ENCODE results near the gene LY6G6F. TPM values are rescaled to one million over a fixed set of nuclear protein-coding genes. Genes with fewer than 3 reads are reported as not detected.
A peak's percentile ranks its signal among the peaks of the same experiment; 100 is the strongest.

The LY6G6F gene
- total and polyA plus RNA-seq, 2 donors (not counting 3 experiments of a cell fraction or from before 2014, with no cell fraction given): not detected

GRCh38 chr6:31737315-31737990 is 30.8 kb downstream of the LY6G6F start:
- dilution Hi-C loops (cut with MboI; ENCODE audit: extremely low pct_ligation_motif_present, low sequenced_read_pairs): no loop called here
- H2AFZ ChIP-seq (ENCODE audit: low read depth, low read length): no peak overlapping the region
- peaks cover 40% of the 10 kb centered on the region for H3K4me1 ChIP-seq (ENCODE audit: control insufficient read depth, extremely low read depth, insufficient read depth, low read length)
- no peaks in the 10 kb centered on the region for H4K20me1 ChIP-seq (replicated peaks; ENCODE audit: control insufficient read depth, extremely low read depth, insufficient read depth, low read length)
- ChIA-PET POLR2A (interaction anchor here (0.6 to 3.2 kb wide), 5 partner anchors 26 to 90 kb away, joined by 3 to 19 read pairs (median 7); partner anchors contain the start of genes HSPA1A, HSPA1B and HSPA1L), CTCF (interaction anchor here (0.6 to 6.0 kb wide), 16 partner anchors 8 to 93 kb away, joined by 3 to 55 read pairs (median 4); partner anchors contain the start of genes BAG6, DDAH2, HSPA1B and LY6G5B)
- H3K79me2 ChIP-seq (ENCODE audit: control insufficient read depth, insufficient read depth, low read length): peaks cover 42% of the 10 kb centered on the region
- H3K4me3 ChIP-seq (replicated peaks in 1 of 3; ENCODE audit: insufficient read depth in 1 of 3, low read depth in 1 of 3, low read length in 3 of 3): peak overlapping the region in 2 of 3 experiments; percentile 6 to 56
- no peaks in the 10 kb centered on the region for H3K27me3 ChIP-seq (ENCODE audit: control insufficient read depth in 2 of 2, insufficient read depth in 2 of 2, low read length in 2 of 2)
- peak overlapping the region; percentile 94 for H3K27ac ChIP-seq (ENCODE audit: insufficient read depth, low read depth, low read length)
- peak overlapping the region; percentile 80 for H3K9ac ChIP-seq (replicated peaks; ENCODE audit: extremely low read depth, insufficient read depth, low read length)
- TF ChIP-seq MAX (IDR thresholded peaks at IDR 0.05; ENCODE audit: insufficient read depth, insufficient read length) (no peak), POLR2AphosphoS5 (IDR thresholded peaks at IDR 0.05; ENCODE audit: insufficient read depth, low read depth, low read length) (no peak), EZH2 (IDR thresholded peaks at IDR 0.05; ENCODE audit: borderline replicate concordance, low read depth, low read length, severe bottlenecking) (no peak), CTCF (IDR thresholded peaks at IDR 0.05; ENCODE audit: extremely low read depth in 1 of 2, insufficient read depth in 1 of 2, low read depth in 1 of 2, low read length in 2 of 2) (no peak), MYC (IDR thresholded peaks at IDR 0.05; ENCODE audit: low read depth, low read length) (no peak), FOS (IDR thresholded peaks at IDR 0.05; ENCODE audit: borderline replicate concordance, insufficient read depth, low read length) (no peak), JUN (IDR thresholded peaks at IDR 0.05; ENCODE audit: borderline replicate concordance, insufficient read depth, insufficient read length, low read depth) (no peak)
- FAIRE-seq: no peak
- BruUV-seq (replicated peaks): TSS peak; percentile 1
- intact Hi-C loops (cut with micrococcal nuclease): loop anchor here (10.0 kb wide), 1 partner anchor 193 kb away; the partner anchor contains the start of genes ATP6V1G2, DDX39B and NFKBIL1
- H3K9me3 ChIP-seq (replicated peaks; ENCODE audit: control insufficient read depth, insufficient read depth, low read length): no peaks in the 10 kb centered on the region
- H3K9me1 ChIP-seq (replicated peaks; ENCODE audit: control insufficient read depth, extremely low read depth, insufficient read depth, low read length): no peaks in the 10 kb centered on the region
- H3K4me2 ChIP-seq (ENCODE audit: insufficient read depth, low read length): peak overlapping the region; percentile 93
- DNase-seq (ENCODE audit: low read depth, low spot score): peak; percentile 69
- H3K36me3 ChIP-seq (ENCODE audit: control insufficient read depth in 2 of 2, extremely low read depth in 1 of 2, insufficient read depth in 2 of 2, low read length in 2 of 2): peaks cover under 1 to 13% of the 10 kb centered on the region in 2 experiments

All from endothelial cell of umbilical vein (primary cell).